ENCODE data around the gene SLC36A4. TPM values are rescaled to one million over a fixed set of nuclear protein-coding genes. Genes with fewer than 3 reads are reported as not detected.

Gene SLC36A4
- total and polyA plus RNA-seq, 2 of the 4 experiments (the other 2 are of a cell fraction): 9.2 to 13.1 TPM

DNA sequence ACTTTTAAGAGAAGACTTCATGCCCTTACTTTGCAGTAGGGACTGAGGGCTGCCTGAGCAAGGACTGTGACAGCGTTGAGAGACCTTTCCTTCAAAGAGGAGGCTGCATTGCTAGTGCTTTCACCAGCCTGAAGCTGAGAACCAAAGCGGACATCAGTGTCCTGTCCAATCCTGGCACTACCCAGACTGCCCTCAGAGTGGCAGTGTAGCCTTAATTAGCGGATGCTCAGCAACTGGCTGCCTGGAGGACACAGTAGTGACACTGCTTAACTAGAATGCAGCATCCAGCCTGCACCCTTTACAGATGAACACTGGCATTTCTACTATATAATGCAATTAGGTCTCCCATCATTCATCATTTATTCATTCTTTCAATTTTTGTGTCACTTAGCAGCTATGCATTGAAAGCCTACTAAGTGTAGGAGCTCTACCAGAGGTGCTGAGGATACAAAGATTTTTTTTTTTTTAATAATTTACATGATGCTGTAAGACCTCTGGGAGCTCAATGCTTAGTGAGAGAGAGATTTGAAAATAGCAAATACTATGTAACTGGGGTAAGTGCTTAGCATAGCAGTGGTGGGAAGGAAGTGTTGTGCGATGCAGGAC, 36.9 kb upstream of the SLC36A4 start:
- ChIA-PET POLR2A (ENCODE audit: unreplicated experiment) (no interaction called here), CTCF (interaction anchor here (0.6 to 3.5 kb wide), 21 partner anchors 9 to 477 kb away, joined by 3 to 29 read pairs (median 4); partner anchors contain the start of genes CEP295 and SMCO4)
- Histone ChIP-seq H2BK20ac (ENCODE audit: low read depth, low read length) (no peak overlapping the region), H3K4me2 (ENCODE audit: low read depth, low read length) (no peak overlapping the region), H3K9me3 (ENCODE audit: control insufficient read depth, insufficient read depth, low read length) (no peaks in the 10 kb centered on the region), H4K91ac (ENCODE audit: insufficient read depth, low read depth, low read length) (no peak overlapping the region), H3K79me1 (ENCODE audit: low read depth in 1 of 2, low read length in 2 of 2) (no peaks in the 10 kb centered on the region), H3K36me3 (ENCODE audit: control insufficient read depth, insufficient read depth, low read length) (no peaks in the 10 kb centered on the region), H2BK120ac (ENCODE audit: low read depth, low read length) (no peak overlapping the region), H3K23ac (ENCODE audit: low read depth, low read length) (no peak overlapping the region), H3K9me1 (ENCODE audit: insufficient read depth, low read length) (no peaks in the 10 kb centered on the region), H3K4ac (ENCODE audit: low read depth, low read length) (no peak overlapping the region), H2BK15ac (ENCODE audit: low read depth, low read length) (no peak overlapping the region), H4K8ac (ENCODE audit: low read depth in 2 of 2, low read length in 2 of 2) (no peak overlapping the region), H3K14ac (replicated peaks; ENCODE audit: low read depth, low read length) (no peak overlapping the region), H3K56ac (ENCODE audit: extremely low read depth, insufficient read depth, low read length) (no peak overlapping the region), H2AK9ac (replicated peaks; ENCODE audit: low read depth, low read length, poor library complexity) (no peak overlapping the region), H2BK5ac (ENCODE audit: low read depth, low read length, poor library complexity, severe bottlenecking) (no peak overlapping the region), H2AFZ (replicated peaks; ENCODE audit: low read length, poor library complexity) (peak overlapping the region; percentile 70), H4K20me1 (ENCODE audit: insufficient read depth, low read length) (no peaks in the 10 kb centered on the region), H3K18ac (ENCODE audit: low read depth, low read length) (no peak overlapping the region), H4K5ac (ENCODE audit: low read depth, low read length) (no peak overlapping the region), H3K4me1 (ENCODE audit: control insufficient read depth, insufficient read depth, low read length) (no peaks in the 10 kb centered on the region), H2AK5ac (ENCODE audit: low read depth, low read length) (no peak overlapping the region), H3K9ac (ENCODE audit: low read depth, low read length) (no peak overlapping the region), H3K4me3 (ENCODE audit: insufficient read depth, low read depth, low read length) (no peak overlapping the region), H3K27me3 (ENCODE audit: control insufficient read depth, insufficient read depth, low read length) (peaks cover 16% of the 10 kb centered on the region), H3K27ac (ENCODE audit: insufficient read depth, low read length) (no peak overlapping the region)
- dilution Hi-C loops (cut with HindIII; ENCODE audit: low sequenced_read_pairs, unreplicated experiment) (no loop called here), in situ Hi-C loops (cut with MboI; ENCODE audit: low sequenced_read_pairs) (loop anchor here (5.0 kb wide), 2 partner anchors 308 to 423 kb away; partner anchors contain the start of gene SMCO4), intact Hi-C loops (cut with micrococcal nuclease) (loop anchor here (1.0 to 5.0 kb wide), 3 partner anchors 309 to 1273 kb away; partner anchors contain the start of gene SMCO4)
- DNase-seq (peak; percentile 76), ATAC-seq (ENCODE audit: low read depth) (peak; percentile 100)
- 33% methylated on average over 3 of the region's 4 CpGs; no CpG with 5 or more reads in 1 of the 2 experiments for WGBS, 2 experiments (ENCODE audit: extremely low coverage in 2 of 2, insufficient read length in 1 of 2)
- TF ChIP-seq SMC3 (IDR thresholded peaks at IDR 0.05; ENCODE audit: low read depth, low read length) (peak; percentile 86), RAD21 (IDR thresholded peaks at IDR 0.05; ENCODE audit: low read length) (peak; percentile 99)
- TF ChIP-seq, protein P1, sequence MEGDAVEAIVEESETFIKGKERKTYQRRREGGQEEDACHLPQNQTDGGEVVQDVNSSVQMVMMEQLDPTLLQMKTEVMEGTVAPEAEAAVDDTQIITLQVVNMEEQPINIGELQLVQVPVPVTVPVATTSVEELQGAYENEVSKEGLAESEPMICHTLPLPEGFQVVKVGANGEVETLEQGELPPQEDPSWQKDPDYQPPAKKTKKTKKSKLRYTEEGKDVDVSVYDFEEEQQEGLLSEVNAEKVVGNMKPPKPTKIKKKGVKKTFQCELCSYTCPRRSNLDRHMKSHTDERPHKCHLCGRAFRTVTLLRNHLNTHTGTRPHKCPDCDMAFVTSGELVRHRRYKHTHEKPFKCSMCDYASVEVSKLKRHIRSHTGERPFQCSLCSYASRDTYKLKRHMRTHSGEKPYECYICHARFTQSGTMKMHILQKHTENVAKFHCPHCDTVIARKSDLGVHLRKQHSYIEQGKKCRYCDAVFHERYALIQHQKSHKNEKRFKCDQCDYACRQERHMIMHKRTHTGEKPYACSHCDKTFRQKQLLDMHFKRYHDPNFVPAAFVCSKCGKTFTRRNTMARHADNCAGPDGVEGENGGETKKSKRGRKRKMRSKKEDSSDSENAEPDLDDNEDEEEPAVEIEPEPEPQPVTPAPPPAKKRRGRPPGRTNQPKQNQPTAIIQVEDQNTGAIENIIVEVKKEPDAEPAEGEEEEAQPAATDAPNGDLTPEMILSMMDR (conservative IDR thresholded peaks at IDR 0.05; ENCODE audit: low read depth, low read length): peak; percentile 97
- TF ChIP-seq, protein P2, sequence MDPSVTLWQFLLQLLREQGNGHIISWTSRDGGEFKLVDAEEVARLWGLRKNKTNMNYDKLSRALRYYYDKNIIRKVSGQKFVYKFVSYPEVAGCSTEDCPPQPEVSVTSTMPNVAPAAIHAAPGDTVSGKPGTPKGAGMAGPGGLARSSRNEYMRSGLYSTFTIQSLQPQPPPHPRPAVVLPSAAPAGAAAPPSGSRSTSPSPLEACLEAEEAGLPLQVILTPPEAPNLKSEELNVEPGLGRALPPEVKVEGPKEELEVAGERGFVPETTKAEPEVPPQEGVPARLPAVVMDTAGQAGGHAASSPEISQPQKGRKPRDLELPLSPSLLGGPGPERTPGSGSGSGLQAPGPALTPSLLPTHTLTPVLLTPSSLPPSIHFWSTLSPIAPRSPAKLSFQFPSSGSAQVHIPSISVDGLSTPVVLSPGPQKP (IDR thresholded peaks at IDR 0.05; ENCODE audit: borderline replicate concordance, low read depth, low read length): no peak
- BruUV-seq (replicated peaks): no TSS peak

Measured in IMR-90 (cell line).